HTR-8/SVneo (cell line): ENCODE measurements around the gene GPC6.
"Not testable (repeated sequence)": the region's sequence is repeated elsewhere in the genome, so short reads cannot be mapped to it uniquely, and the experiment has no call there.

Experiments
- DNase-seq: peaks from one replicate; pipeline ENCODE4 v3.0.0; 2011; ENCODE audit warnings: low spot score, mixed read lengths; ENCODE audit not compliant: insufficient read length
- FAIRE-seq: peaks from 2 replicates; lab custom pipeline; 2011; peaks lifted over from hg19 to GRCh38; lab: Jason Lieb, UNC

Gene GPC6

GRCh38 chr13:93416736-93417355 lies 190.2 kb downstream of the GPC6 start:
- FAIRE-seq = no peak
- DNase-seq = no peak

GRCh38 chr13:93418398-93418797 lies 191.8 kb downstream of the GPC6 start:
- FAIRE-seq = no peak
- no peak for DNase-seq

- FAIRE-seq (no peak), DNase-seq (no peak)
These were observed 193.6 kb downstream of the GPC6 start for GRCh38 chr13:93420206-93420605.

- FAIRE-seq (no peak), DNase-seq (no peak)
These were observed 194.3 kb downstream of the GPC6 start for GRCh38 chr13:93420887-93421286.

GRCh38 chr13:93422980-93423543 lies 196.5 kb downstream of the GPC6 start:
- DNase-seq = no peak
- no peak for FAIRE-seq

GRCh38 chr13:93425411-93425810 lies 198.8 kb downstream of the GPC6 start:
- FAIRE-seq = no peak
- no peak for DNase-seq

- no peak for FAIRE-seq
- DNase-seq = no peak
These were observed 203.8 kb downstream of the GPC6 start for GRCh38 chr13:93430381-93430780.

GRCh38 chr13:93435651-93436050 lies 209.0 kb downstream of the GPC6 start:
- FAIRE-seq (no peak), DNase-seq (no peak)

- no peak for FAIRE-seq
- DNase-seq = no peak
These were observed 210.5 kb downstream of the GPC6 start for GRCh38 chr13:93437081-93437480.

GRCh38 chr13:93446238-93446637 lies 219.6 kb downstream of the GPC6 start:
- no peak for DNase-seq
- no peak for FAIRE-seq

GRCh38 chr13:93450191-93450621 lies 223.6 kb downstream of the GPC6 start:
- no peak for FAIRE-seq

GRCh38 chr13:93450761-93451160 lies 224.2 kb downstream of the GPC6 start:
- DNase-seq (no peak), FAIRE-seq (no peak)

More at GRCh38 chr13:93450191-93450621, 223.6 kb downstream of the GPC6 start:
- DNase-seq = peak; percentile 2

GRCh38 chr13:93454676-93455235 lies 228.1 kb downstream of the GPC6 start:
- FAIRE-seq = not testable (repeated sequence)

GRCh38 chr13:93455861-93456260 lies 229.3 kb downstream of the GPC6 start:
- FAIRE-seq (no peak), DNase-seq (no peak)

More at GRCh38 chr13:93454676-93455235, 228.1 kb downstream of the GPC6 start:
- DNase-seq = not testable (repeated sequence)

GRCh38 chr13:93460005-93460404 lies 233.4 kb downstream of the GPC6 start:
- FAIRE-seq (no peak), DNase-seq (no peak)

GRCh38 chr13:93462151-93462550 lies 235.5 kb downstream of the GPC6 start:
- DNase-seq = no peak

GRCh38 chr13:93466502-93467036 lies 240.0 kb downstream of the GPC6 start:
- no peak for FAIRE-seq
- no peak for DNase-seq

More at GRCh38 chr13:93462151-93462550, 235.5 kb downstream of the GPC6 start:
- FAIRE-seq = no peak

GRCh38 chr13:93467175-93467574 lies 240.6 kb downstream of the GPC6 start:
- DNase-seq = no peak
- FAIRE-seq = no peak

- no peak for FAIRE-seq
- DNase-seq = no peak
These were observed 241.8 kb downstream of the GPC6 start for GRCh38 chr13:93468433-93468832.

GRCh38 chr13:93472296-93472695 lies 245.7 kb downstream of the GPC6 start:
- FAIRE-seq = no peak

GRCh38 chr13:93472814-93473296 lies 246.2 kb downstream of the GPC6 start:
- DNase-seq (no peak), FAIRE-seq (no peak)

More at GRCh38 chr13:93472296-93472695, 245.7 kb downstream of the GPC6 start:
- DNase-seq = no peak
